ENCODE measurements around the gene CAMSAP1.

DNA sequence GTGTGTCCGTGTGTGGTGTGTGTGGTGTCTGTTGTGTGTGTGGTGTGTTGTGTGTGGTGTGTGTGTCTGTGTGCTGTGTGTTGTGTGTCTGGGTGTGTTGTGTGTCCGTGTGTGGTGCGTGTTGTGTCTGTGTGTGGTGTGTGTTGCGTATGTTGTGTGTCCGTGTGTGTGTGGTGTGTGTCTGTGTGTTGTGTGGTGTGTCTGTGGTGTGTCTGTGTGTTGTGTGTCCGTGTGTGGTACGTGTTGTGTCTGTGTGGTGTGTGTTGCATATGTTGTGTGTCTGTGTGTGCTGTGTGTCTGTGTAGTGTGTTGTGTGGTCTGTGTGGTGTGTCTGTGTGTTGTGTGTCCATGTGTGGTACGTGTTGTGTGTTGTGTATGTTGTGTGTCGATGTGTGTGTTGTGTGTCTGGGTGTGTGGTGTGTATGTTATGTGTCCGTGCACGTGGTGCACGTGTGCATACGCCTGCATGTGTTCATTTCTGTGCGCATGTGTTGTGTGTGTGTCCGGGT lies 133.1 kb downstream of the CAMSAP1 start:
- TF ChIP-seq CTCF (IDR thresholded peaks at IDR 0.05) (no peak), POLR2A (IDR thresholded peaks at IDR 0.05) (no peak)
